HK-2 (cell line): ENCODE measurements around the gene CD79A.

Source experiments
- DNase-seq: peaks from one replicate; pipeline ENCODE4 v3.0.0-alpha.2; 2018; ENCODE audit not compliant: unreplicated experiment

CD79A gene

GRCh38 chr19:41883821-41884733, 7.0 kb downstream of the CD79A start:
- peak; percentile 95 for DNase-seq

- no peak for DNase-seq
These were observed 10.0 kb downstream of the CD79A start for GRCh38 chr19:41886761-41887710.

- peak; percentile 92 for DNase-seq
These were observed 10.8 kb downstream of the CD79A start for GRCh38 chr19:41887711-41888382.

GRCh38 chr19:41888926-41889325, 11.8 kb downstream of the CD79A start:
- no peak for DNase-seq

DNA sequence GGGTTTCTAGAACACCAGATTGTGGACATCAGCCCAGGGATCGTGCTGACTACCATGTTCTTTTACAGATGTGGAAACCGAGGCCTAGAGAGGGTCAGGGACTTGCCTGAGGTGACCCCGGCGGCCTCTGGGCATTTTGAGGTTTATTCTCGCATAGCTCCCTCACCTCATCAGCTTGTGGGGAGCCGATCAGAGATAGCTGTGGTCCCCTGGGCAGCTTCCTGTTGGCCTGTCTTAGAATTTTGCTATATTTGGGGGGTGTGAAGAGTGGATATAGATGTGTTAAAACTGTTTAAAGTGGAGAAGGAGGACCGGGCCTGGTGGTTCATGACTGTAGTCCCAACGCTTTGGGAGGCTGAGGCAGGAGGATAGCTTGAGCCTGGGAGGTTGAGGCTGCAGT, 12.8 kb downstream of the CD79A start:
- DNase-seq, result no peak

DNA sequence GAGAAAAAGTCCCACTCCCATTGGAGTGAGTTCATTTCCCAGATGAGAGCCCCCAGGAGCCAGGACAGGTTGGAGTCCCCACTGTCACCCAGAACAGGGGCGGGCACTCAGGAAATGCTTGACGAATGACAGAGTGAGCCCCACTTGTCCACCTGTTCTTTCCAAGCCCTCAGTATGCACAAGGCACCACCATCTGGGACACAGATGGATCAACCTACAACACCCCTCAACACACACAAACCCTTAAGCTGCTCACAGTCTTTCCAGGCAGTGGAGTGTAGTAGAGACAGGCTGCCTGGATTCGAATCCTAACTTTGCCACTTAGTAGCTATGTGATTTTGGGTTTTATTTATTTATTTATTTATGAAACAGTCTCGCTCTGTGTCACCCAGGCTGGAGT, 13.9 kb downstream of the CD79A start:
- DNase-seq, result no peak

DNA sequence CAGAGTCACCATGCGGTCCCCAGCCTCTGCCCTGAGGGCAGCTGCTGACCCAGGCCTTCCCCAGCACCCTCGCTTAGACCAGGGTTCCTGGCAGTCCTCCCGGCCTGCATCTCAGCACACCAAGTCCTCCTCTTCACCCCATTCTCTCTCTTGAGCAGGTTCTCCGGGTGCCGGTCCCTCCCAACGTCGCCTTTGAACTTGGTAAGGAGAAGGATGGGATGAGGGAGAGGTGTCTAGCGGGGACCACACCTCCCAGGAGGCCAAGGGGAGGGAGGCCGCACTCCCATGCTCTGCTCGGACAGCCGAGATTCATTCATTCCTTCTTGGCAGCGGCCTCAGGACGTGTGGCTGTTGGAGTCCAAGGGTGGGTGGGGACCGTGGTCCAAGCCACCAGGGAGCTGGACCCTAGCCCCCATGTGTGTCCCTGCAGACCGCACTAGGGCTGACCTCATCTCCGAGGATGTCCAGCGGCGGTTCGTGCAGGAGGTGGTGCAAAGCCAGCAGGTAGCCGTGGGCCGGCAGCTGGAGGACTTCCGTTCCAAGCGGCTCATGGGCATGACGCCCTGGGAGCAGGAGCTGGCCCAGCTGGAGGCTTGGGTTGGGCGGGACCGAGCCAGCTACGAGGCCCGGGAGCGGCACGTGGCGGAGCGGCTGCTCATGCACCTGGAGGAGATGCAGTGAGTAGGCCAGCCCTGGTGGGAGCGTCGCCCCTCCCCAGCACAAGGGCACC, 15.3 kb downstream of the CD79A start:
- no peak for DNase-seq

DNA sequence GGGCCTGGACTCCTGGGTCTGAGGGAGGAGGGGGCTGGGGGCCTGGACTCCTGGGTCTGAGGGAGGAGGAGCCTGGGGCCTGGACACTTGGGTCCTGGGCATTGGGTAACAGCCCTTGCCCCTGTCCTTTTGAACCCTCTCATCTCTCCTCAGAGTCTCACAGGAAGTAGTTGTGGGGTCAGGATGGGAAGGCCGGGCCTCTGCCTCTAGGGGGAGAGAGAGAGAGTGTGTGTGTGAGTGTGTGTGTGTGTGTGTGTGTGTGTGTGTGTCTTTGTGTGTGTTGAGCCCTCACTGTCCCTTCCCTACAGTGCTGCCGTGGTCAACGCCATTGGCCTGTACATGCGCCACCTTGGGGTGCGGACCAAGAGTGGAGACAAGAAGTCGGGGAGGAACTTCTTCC, 16.8 kb downstream of the CD79A start:
- DNase-seq, result peak; percentile 35

DNA sequence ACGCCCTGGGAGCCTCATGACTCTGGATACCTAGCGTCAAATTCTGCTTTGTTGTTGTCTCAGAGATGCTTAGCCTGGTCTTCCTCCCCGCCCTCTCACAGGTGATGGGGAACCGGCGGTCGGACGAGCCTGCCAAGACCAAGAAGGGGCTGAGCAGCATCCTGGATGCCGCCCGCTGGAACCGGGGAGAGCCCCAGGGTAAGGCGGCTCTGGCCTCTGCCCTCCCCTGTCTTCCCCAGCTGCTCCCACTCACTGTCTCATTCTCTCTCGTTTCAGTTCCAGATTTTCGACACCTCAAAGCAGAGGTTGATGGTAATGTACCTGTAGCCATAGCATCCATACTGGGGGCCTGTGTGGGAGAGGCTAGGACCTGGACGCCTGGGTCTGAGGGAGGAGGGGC, 17.3 kb downstream of the CD79A start:
- DNase-seq, result no peak

DNA sequence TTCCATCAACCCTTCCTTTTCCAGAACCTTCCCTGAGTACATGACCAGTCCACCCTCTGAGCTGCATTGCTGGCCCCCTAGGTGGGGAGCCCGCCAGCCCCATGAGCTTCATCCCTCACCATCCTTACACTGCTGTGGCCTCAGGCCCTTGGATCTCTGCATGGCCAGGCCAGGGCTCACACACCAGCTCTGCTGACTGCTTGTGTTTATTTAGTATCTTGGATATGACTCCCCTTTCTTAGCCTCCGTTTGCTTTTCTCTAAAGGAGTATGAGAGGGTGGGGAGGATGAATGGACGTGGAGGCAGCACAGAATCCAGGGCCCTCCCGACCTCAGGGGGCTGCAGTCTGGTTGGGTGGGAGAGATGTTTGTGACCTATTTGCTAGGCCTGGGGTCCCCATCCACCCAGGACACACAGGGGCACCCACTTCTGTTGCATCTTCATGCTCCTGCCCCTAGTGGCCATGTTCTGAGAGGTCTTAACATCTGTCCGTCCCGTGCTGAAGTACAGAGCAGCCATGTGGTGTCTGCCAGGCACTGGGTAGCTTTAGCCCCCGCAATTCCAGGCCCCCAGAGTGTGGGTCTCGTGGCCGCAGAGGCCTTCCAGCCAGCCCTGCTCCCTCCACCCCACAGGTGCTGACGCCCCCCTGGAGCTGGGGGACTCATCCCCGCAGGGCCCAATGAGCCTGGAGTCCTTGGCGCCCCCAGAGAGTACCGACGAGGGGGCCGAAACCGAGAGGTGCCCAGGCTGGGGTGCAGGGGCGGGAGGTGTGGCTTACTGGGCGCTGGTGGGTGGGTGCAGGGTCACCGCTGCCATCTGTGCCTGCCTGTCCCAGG, 18.9 kb downstream of the CD79A start:
- no peak for DNase-seq

- no peak for DNase-seq
These were observed 19.5 kb downstream of the CD79A start for GRCh38 chr19:41896581-41896942.

- DNase-seq, result no peak
These were observed 20.1 kb downstream of the CD79A start for GRCh38 chr19:41897181-41897580.

DNA sequence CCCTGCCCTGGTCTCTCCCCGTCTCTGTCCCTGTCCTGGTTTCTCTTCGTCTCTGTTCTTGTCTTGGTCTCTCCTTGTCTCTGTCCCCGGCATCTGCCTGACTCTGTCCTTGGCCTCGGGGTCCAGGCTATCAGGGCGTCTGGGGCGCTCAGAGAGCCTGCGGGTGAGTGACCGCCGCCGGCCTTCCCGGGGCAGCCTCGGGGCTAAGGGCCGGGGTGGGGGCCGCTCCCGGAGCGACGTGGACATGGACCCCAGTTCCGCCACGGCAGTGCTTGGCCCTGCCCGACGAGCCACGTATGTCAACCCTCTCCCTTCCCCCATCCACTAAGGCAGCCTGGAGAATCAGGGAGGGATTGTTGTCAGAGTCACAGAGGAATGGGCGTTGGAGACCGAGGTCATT, 20.7 kb downstream of the CD79A start:
- no peak for DNase-seq

- no peak for DNase-seq
These were observed 21.2 kb downstream of the CD79A start for GRCh38 chr19:41898235-41898634.

GRCh38 chr19:41901707-41902360, 24.8 kb downstream of the CD79A start:
- DNase-seq, result no peak

- no peak for DNase-seq
These were observed 25.5 kb downstream of the CD79A start for GRCh38 chr19:41902594-41902993.

GRCh38 chr19:41903193-41903953, 26.3 kb downstream of the CD79A start:
- no peak for DNase-seq

- no peak for DNase-seq
These were observed 27.2 kb downstream of the CD79A start for GRCh38 chr19:41904118-41904870.
